Cardiac muscle cell (in vitro differentiated cells and primary cell): ENCODE results near the gene CHPT1. TPM values are rescaled to one million over a fixed set of nuclear protein-coding genes. Genes with fewer than 3 reads are reported as not detected.
A peak's percentile ranks its signal among the peaks of the same experiment; 100 is the strongest.
"Not testable (repeated sequence)": the region's sequence is repeated elsewhere in the genome, so short reads cannot be mapped to it uniquely, and the experiment has no call there.

Experiments used
- DNase-seq, 2 donors: peaks; one replicate each; pipeline versions ENCODE4 v3.0.0 to v3.0.0-alpha.2; 2010 to 2017; ENCODE audit warnings: low read depth in 1 of 2, low spot score in 1 of 2
- H3K27ac ChIP-seq: fragments of 200-600 bp; sonication (generic); 2 replicates; pipeline ENCODE4 v1.5.1; 2016
- H3K27me3 ChIP-seq: fragments of 200-600 bp; sonication (generic); 2 replicates; pipeline ENCODE4 v1.6.0; 2016; ENCODE audit warnings: control low read depth
- H3K36me3 ChIP-seq: fragments of 200-600 bp; sonication (generic); 2 replicates; pipeline ENCODE4 v1.5.1; 2016; ENCODE audit warnings: control low read depth
- H3K4me1 ChIP-seq: fragments of 200-600 bp; sonication (generic); 2 replicates; pipeline ENCODE4 v1.8.1; 2017; ENCODE audit warnings: low read depth, mild to moderate bottlenecking, mixed run types
- H3K4me3 ChIP-seq: fragments of 200-600 bp; sonication (generic); 2 replicates; pipeline ENCODE4 v1.5.1; 2016; ENCODE audit warnings: mild to moderate bottlenecking
- H3K9me3 ChIP-seq: fragments of 200-600 bp; sonication (generic); 2 replicates; pipeline ENCODE4 v1.5.1; 2017; ENCODE audit warnings: low read depth, mild to moderate bottlenecking, control low read depth
- polyA plus RNA-seq: library from polyadenylated mRNA; unstranded; fragments of >200 nt; fragmentation: Nextera tagmentation; extraction: Ambion mirVana; gene quantifications from 2 replicates; pipeline ENCODE4 v1.2.1, GENCODE V29; 2016
- total RNA-seq: library from RNA; depleted of rRNA; stranded (reverse); fragments of >200 nt; gene quantifications from 2 replicates; pipeline ENCODE4 v1.2.3, GENCODE V29; 2016
- TF ChIP-seq, protein P1 (sequence below): IDR thresholded peaks from 2 replicates; pipeline ENCODE4 v1.5.1; 2012; ENCODE audit warnings: low read depth, mild to moderate bottlenecking, low read length

CHPT1 gene
- total and polyA plus RNA-seq, 2 experiments from 2014 or later: 13.7 to 44.4 TPM

DNA sequence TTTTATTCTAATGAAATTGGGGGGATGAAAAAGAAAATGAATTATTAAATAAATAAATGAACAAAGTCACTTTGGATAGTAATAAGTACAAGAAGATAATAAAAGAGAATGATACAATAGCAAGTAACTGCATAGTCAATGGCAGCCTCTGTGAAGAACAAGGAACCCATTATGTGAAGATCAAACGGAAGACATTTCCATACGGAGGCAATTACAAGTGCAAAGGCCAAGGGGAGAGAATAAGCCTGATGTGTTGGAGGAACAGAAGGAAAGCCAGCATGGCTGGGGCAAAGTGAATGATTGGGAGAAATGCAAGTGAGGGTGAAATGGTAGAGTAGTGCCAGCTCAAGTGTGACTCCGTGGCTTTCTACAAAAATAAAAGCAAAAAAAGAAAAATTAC, 43.9 kb upstream of the CHPT1 start:
- H3K27ac ChIP-seq: no peak overlapping the region
- TF ChIP-seq, protein P1, sequence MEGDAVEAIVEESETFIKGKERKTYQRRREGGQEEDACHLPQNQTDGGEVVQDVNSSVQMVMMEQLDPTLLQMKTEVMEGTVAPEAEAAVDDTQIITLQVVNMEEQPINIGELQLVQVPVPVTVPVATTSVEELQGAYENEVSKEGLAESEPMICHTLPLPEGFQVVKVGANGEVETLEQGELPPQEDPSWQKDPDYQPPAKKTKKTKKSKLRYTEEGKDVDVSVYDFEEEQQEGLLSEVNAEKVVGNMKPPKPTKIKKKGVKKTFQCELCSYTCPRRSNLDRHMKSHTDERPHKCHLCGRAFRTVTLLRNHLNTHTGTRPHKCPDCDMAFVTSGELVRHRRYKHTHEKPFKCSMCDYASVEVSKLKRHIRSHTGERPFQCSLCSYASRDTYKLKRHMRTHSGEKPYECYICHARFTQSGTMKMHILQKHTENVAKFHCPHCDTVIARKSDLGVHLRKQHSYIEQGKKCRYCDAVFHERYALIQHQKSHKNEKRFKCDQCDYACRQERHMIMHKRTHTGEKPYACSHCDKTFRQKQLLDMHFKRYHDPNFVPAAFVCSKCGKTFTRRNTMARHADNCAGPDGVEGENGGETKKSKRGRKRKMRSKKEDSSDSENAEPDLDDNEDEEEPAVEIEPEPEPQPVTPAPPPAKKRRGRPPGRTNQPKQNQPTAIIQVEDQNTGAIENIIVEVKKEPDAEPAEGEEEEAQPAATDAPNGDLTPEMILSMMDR: no peak
- peaks cover 62% of the 10 kb centered on the region for H3K27me3 ChIP-seq
- H3K4me3 ChIP-seq: no peak overlapping the region
- DNase-seq: no peak
- H3K36me3 ChIP-seq: no peaks in the 10 kb centered on the region
- H3K4me1 ChIP-seq: no peaks in the 10 kb centered on the region
- H3K9me3 ChIP-seq: no peaks in the 10 kb centered on the region

DNA sequence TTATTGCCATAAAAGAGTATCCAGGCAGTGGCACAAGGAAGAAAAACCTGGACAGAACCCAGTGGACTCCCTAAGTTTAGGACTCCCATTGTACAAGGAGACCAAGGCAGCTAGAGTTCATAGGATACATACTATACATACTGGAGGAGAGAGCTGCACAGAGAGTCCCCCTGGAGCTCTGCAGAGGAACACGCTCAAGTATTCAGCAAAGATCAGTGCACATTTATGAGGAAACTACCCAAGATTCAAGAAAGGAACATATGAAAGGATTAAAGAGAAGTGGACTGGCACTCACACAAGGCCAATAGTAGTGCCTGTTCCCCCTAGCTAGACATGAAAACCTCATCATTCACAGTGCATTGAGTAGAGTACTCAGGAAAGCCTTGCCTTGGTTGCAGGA, 43.0 kb upstream of the CHPT1 start:
- Histone ChIP-seq H3K4me3 (no peak overlapping the region), H3K27me3 (peaks cover 57% of the 10 kb centered on the region), H3K9me3 (no peaks in the 10 kb centered on the region), H3K36me3 (no peaks in the 10 kb centered on the region), H3K27ac (no peak overlapping the region), H3K4me1 (no peaks in the 10 kb centered on the region)
- TF ChIP-seq, protein P1: no peak
- DNase-seq: no peak

DNA sequence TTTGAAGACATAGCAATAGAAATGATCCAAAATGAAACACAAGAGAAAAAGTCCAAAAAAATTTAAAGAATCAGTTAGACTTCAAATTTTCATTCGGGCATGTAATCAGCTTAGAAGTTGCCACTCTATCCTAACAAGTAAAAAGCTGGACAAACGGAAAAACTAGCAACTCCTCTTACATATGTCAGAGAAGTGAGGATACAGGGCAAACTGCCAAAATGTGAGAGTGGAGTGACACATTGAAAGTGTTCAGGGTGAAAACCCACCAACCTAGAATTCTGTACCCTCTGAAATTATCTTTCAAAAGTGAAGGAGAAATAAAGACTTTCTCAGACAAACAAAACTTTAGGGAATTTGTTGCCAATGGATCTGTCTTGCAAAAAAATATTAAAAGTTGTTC, 42.0 kb upstream of the CHPT1 start:
- Histone ChIP-seq H3K4me3 (no peak overlapping the region), H3K9me3 (no peaks in the 10 kb centered on the region), H3K27me3 (peaks cover 51% of the 10 kb centered on the region), H3K36me3 (no peaks in the 10 kb centered on the region), H3K27ac (no peak overlapping the region), H3K4me1 (no peaks in the 10 kb centered on the region)
- peak in 1 of 2 donors; percentile 14 for DNase-seq
- TF ChIP-seq, protein P1: no peak

DNA sequence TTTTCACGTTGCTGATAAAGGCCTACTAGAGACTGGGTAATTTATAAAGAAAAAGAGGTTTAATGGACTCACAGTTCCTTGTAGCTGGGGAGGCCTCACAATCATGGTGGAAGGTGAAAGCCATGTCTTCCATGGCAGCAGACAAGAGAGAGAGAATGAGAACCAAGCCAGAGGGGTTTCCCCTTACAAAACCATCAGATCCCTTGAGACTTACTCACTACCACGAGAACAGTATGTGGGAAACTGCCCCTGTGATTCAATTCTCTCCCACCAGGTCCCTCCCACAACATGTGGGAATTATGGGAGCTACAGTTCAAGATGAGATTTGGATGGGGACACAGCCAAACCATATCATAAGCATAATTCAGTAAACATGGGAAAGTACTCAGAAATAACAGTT, 36.8 kb upstream of the CHPT1 start:
- not testable (repeated sequence) for H3K9me3 ChIP-seq, H3K4me3 ChIP-seq, H3K4me1 ChIP-seq, H3K27ac ChIP-seq, DNase-seq, H3K36me3 ChIP-seq
- H3K27me3 ChIP-seq: peaks cover 32% of the 10 kb centered on the region

DNA sequence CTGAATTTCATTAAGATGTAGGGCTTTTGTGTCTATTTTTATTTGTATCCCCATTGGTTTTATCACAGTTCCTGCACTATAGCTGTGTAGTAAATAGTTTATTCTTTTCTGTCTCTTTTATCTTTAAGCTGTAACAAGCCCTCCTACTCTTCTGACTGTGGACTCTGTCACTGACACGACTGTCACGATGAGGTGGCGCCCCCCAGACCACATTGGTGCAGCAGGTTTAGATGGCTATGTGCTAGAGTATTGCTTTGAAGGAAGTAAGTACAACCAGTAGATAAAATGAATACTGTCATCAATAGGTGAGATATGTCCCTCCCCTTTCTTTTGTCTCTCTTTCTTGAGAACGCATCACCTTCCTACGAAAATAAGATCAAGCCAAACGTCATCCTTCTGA, 34.1 kb upstream of the CHPT1 start:
- no peaks in the 10 kb centered on the region for H3K4me1 ChIP-seq
- no peak overlapping the region for H3K27ac ChIP-seq
- H3K27me3 ChIP-seq: peaks cover 54% of the 10 kb centered on the region
- no peak for DNase-seq
- no peaks in the 10 kb centered on the region for H3K36me3 ChIP-seq
- TF ChIP-seq, protein P1: no peak
- no peaks in the 10 kb centered on the region for H3K9me3 ChIP-seq
- H3K4me3 ChIP-seq: no peak overlapping the region

DNA sequence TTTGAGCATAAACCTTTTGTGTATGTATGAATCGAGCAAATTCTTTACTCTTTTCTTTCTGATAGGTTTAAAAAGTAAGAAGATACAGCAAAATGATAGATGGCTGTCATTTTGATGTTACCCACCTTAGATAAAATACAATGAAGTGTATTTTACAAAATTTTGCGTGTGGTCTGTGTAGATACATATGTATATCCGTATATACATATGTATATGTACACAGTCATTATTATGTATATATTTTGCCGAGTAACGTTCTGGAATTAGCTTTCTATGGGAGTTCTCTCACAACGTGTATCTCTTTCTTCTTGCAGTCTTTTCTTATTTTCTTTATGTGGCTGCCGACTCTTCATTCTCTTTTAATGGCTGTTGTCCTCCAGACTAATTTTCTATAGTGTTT, 32.4 kb upstream of the CHPT1 start:
- Histone ChIP-seq H3K27ac (no peak overlapping the region), H3K4me3 (no peak overlapping the region), H3K36me3 (no peaks in the 10 kb centered on the region), H3K9me3 (no peaks in the 10 kb centered on the region), H3K27me3 (peaks cover 44% of the 10 kb centered on the region), H3K4me1 (no peaks in the 10 kb centered on the region)
- DNase-seq: no peak
- TF ChIP-seq, protein P1: no peak
